CD4-positive, alpha-beta T cell (primary cell): Measurements from ENCODE around the gene SAMD4A. TPM values are rescaled to one million over a fixed set of nuclear protein-coding genes. Genes with fewer than 3 reads are reported as not detected.

Experiments used
- ATAC-seq: fragments of 200-7000 bp; cut with Tn5 transposase; one replicate; pipeline ENCODE4 v1.10.0; 2022; ENCODE audit warnings: mild to moderate bottlenecking; ENCODE audit not compliant: poor library complexity
- CTCF ChIA-PET: fragments of 350-600 bp; sonication (Branson Sonifier 250); formaldehyde crosslinking; loops from one replicate; lab custom pipeline; 2021; ENCODE audit warnings: antibody characterized with exemption, inconsistent platforms; lab: Charles Lee
- POLR2A ChIA-PET: fragments of 350-600 bp; sonication (Branson Sonifier 250); formaldehyde crosslinking; loops from one replicate; lab custom pipeline; 2021; ENCODE audit warnings: antibody characterized with exemption, inconsistent platforms; lab: Charles Lee
- DNase-seq, 14 experiments: peaks; one replicate each; pipeline ENCODE4 v3.0.0-alpha.2; 2013 to 2020; ENCODE audit warnings: mixed read lengths in 2 of 14
- H3K27ac ChIP-seq, 2 donors: one replicate each; pipeline versions ENCODE4 v1.5.1 to v1.7.0; 2013; ENCODE audit warnings: low read length in 2 of 2, low read depth in 1 of 2, mild to moderate bottlenecking in 1 of 2
- H3K27me3 ChIP-seq, 2 experiments: 1 replicate in 1 of 2; 2 replicates in 1 of 2; pipeline versions ENCODE4 v1.6.1 to v1.7.0; 2013; ENCODE audit warnings: low read length in 2 of 2, control low read depth in 1 of 2, mild to moderate bottlenecking in 1 of 2, moderate library complexity in 1 of 2; ENCODE audit not compliant: insufficient read depth in 2 of 2, control insufficient read depth in 1 of 2
- H3K36me3 ChIP-seq: one replicate; pipeline ENCODE4 v1.6.1; 2013; ENCODE audit warnings: low read length, control low read depth; ENCODE audit not compliant: insufficient read depth
- H3K4me1 ChIP-seq: one replicate; pipeline ENCODE4 v1.6.1; 2013; ENCODE audit warnings: low read length, control low read depth; ENCODE audit not compliant: insufficient read depth
- H3K4me3 ChIP-seq: one replicate; pipeline ENCODE4 v1.5.1; 2013; ENCODE audit warnings: mild to moderate bottlenecking, low read length, moderate library complexity
- H3K9me3 ChIP-seq, 2 experiments: 1 replicate in 1 of 2; 2 replicates in 1 of 2; pipeline versions ENCODE4 v1.6.1 to v1.7.0; 2013; ENCODE audit warnings: low read length in 2 of 2, mild to moderate bottlenecking in 2 of 2, control low read depth in 1 of 2, moderate library complexity in 1 of 2; ENCODE audit not compliant: control insufficient read depth in 1 of 2, insufficient read depth in 1 of 2
- H3K27ac Mint-ChIP-seq: one replicate; pipeline ENCODE4 v1.8.0; 2020; ENCODE audit warnings: mixed read lengths
- H3K27me3 Mint-ChIP-seq: one replicate; pipeline ENCODE4 v1.8.0; 2021; ENCODE audit warnings: mixed read lengths
- H3K36me3 Mint-ChIP-seq: one replicate; pipeline ENCODE4 v1.8.0; 2021; ENCODE audit warnings: low read depth, mixed read lengths
- H3K4me1 Mint-ChIP-seq: one replicate; pipeline ENCODE4 v1.8.0; 2021; ENCODE audit warnings: low read depth, mixed read lengths
- H3K4me3 Mint-ChIP-seq: one replicate; pipeline ENCODE4 v1.8.0; 2020; ENCODE audit warnings: mild to moderate bottlenecking, mixed read lengths
- H3K9me3 Mint-ChIP-seq: one replicate; pipeline ENCODE4 v1.8.0; 2020; ENCODE audit warnings: mixed read lengths
- intact Hi-C, 2 experiments: fragments of 100-400 bp; cut with DNase I in 1 of 2; cut with micrococcal nuclease in 1 of 2; formaldehyde crosslinking; loops; one replicate each; pipeline versions ENCODE4 v1.15.1 to v1.9.0; 2023 to 2025; cut with DNase I, micrococcal nuclease
- total RNA-seq, 174 experiments: library from RNA in 2 of 174; stranded (reverse) in 2 of 174; gene quantifications; one replicate each; pipeline ENCODE4 v1.2.3 and lab custom pipeline; 2021 to 2026
- TF ChIP-seq, protein P1 (sequence below): fragments of 200-600 bp; IDR thresholded peaks from one replicate; pipeline ENCODE4 v1.8.0; 2022; ENCODE audit warnings: antibody characterized with exemption, mild to moderate bottlenecking

SAMD4A gene
- total RNA-seq, 2 experiments from 2014 or later = 1.9 to 2.3 TPM

DNA sequence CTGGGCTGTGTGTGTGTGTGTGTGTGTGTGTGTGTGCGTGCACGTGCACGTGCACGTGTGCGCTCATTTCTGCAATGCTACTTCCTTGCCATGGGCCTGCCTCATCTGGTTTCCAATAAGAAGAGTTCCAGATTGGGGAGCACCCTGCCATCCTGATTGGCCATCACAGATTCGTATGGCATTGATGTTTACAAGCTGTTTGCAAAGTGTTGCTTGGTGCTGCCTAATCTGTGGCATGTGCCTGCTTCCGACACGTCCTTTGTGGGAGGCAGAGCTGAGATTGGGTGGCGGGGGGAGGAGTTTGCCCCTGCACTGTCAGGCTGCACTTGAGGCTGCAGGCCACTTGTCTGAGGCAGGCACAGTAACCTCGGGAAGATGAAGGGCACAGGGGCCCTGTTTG lies 39.2 kb downstream of the SAMD4A start:
- peak in 2 of 14 experiments; percentile 5 to 37 for DNase-seq

DNA sequence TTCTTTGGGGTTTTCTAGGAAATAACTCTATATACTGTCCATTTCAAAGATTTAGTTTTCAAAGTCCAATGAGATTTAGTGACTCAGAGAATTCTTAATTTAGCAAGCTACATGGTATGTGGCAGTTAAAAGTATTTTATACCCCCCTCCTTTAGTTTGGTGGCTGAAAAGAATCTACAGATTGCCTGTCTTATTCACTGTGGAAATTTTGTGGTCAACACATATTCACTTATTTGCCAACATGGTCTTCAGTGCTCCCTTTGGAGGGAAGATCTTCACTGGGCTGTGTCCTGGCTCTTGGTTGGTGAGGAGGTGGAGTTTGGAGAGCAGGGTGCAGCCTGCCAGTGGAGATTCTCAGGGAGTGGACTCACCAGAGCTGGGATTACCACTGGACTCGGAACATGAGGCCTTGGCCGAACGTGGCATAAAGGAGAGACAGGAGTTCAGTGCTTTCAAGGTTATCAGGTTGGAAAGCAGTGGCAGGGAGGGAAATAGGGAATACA lies 39.8 kb downstream of the SAMD4A start:
- TF ChIP-seq, protein P1, sequence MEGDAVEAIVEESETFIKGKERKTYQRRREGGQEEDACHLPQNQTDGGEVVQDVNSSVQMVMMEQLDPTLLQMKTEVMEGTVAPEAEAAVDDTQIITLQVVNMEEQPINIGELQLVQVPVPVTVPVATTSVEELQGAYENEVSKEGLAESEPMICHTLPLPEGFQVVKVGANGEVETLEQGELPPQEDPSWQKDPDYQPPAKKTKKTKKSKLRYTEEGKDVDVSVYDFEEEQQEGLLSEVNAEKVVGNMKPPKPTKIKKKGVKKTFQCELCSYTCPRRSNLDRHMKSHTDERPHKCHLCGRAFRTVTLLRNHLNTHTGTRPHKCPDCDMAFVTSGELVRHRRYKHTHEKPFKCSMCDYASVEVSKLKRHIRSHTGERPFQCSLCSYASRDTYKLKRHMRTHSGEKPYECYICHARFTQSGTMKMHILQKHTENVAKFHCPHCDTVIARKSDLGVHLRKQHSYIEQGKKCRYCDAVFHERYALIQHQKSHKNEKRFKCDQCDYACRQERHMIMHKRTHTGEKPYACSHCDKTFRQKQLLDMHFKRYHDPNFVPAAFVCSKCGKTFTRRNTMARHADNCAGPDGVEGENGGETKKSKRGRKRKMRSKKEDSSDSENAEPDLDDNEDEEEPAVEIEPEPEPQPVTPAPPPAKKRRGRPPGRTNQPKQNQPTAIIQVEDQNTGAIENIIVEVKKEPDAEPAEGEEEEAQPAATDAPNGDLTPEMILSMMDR = no peak
- no peaks in the 10 kb centered on the region for H3K36me3 Mint-ChIP-seq
- no peak for DNase-seq
- Histone ChIP-seq H3K36me3 (no peaks in the 10 kb centered on the region), H3K27ac (no peak overlapping the region), H3K4me3 (no peak overlapping the region), H3K4me1 (no peaks in the 10 kb centered on the region), H3K27me3 (no peaks in the 10 kb centered on the region), H3K9me3 (no peaks in the 10 kb centered on the region)
- no peak overlapping the region for H3K4me3 Mint-ChIP-seq
- intact Hi-C loops = no loop called here
- CTCF ChIA-PET = no interaction called here
- POLR2A ChIA-PET = no interaction called here
- H3K27me3 Mint-ChIP-seq = peaks cover 4% of the 10 kb centered on the region
- H3K27ac Mint-ChIP-seq = no peak overlapping the region
- ATAC-seq = no peak
- no peaks in the 10 kb centered on the region for H3K4me1 Mint-ChIP-seq
- no peaks in the 10 kb centered on the region for H3K9me3 Mint-ChIP-seq

More for the DNA sequence above, 39.2 kb downstream of the SAMD4A start:
- no peaks in the 10 kb centered on the region for H3K36me3 Mint-ChIP-seq
- TF ChIP-seq, protein P1 = no peak
- ChIA-PET POLR2A (no interaction called here), CTCF (no interaction called here)
- no peaks in the 10 kb centered on the region for H3K9me3 ChIP-seq
- ATAC-seq = peak; percentile 32
- H3K27ac Mint-ChIP-seq = no peak overlapping the region
- H3K4me3 ChIP-seq = no peak overlapping the region
- H3K4me3 Mint-ChIP-seq = no peak overlapping the region
- intact Hi-C loops = no loop called here
- no peaks in the 10 kb centered on the region for H3K36me3 ChIP-seq
- no peaks in the 10 kb centered on the region for H3K4me1 Mint-ChIP-seq
- no peaks in the 10 kb centered on the region for H3K27me3 ChIP-seq
- H3K27ac ChIP-seq = no peak overlapping the region
- H3K9me3 Mint-ChIP-seq = no peaks in the 10 kb centered on the region
- H3K27me3 Mint-ChIP-seq = peaks cover 4% of the 10 kb centered on the region
- H3K4me1 ChIP-seq = no peaks in the 10 kb centered on the region

DNA sequence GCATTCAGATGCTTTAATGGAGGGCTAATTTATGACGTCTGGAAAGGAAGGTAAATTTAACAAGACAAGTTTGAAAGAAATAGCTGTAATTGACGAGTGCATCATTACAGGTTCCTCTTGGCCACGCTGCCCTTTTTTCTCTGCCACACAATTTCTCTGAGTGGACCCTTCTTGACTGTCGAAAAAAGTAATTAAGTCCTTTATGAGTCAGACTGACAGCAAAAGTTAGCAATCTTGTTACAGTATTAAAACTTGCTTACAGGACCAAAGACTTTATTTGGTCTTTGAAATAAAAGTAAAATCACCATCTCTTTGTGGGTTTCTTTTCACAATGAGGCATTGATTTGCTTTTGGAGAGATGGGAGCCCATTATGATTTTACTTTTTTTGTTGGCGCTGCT lies 42.6 kb downstream of the SAMD4A start:
- H3K9me3 ChIP-seq = no peaks in the 10 kb centered on the region
- no peaks in the 10 kb centered on the region for H3K27me3 ChIP-seq
- DNase-seq = no peak
- CTCF ChIA-PET = no interaction called here
- Mint-ChIP-seq H3K36me3 (no peaks in the 10 kb centered on the region), H3K4me1 (no peaks in the 10 kb centered on the region), H3K9me3 (no peaks in the 10 kb centered on the region), H3K27me3 (peaks cover 4% of the 10 kb centered on the region), H3K27ac (no peak overlapping the region), H3K4me3 (no peak overlapping the region)
- no peaks in the 10 kb centered on the region for H3K4me1 ChIP-seq
- ATAC-seq = no peak
- intact Hi-C loops = no loop called here
- no peak overlapping the region for H3K4me3 ChIP-seq
- H3K36me3 ChIP-seq = no peaks in the 10 kb centered on the region
- POLR2A ChIA-PET = no interaction called here
- TF ChIP-seq, protein P1 = no peak
- H3K27ac ChIP-seq = no peak overlapping the region
